ENCODE data around the gene DHH.

DNA sequence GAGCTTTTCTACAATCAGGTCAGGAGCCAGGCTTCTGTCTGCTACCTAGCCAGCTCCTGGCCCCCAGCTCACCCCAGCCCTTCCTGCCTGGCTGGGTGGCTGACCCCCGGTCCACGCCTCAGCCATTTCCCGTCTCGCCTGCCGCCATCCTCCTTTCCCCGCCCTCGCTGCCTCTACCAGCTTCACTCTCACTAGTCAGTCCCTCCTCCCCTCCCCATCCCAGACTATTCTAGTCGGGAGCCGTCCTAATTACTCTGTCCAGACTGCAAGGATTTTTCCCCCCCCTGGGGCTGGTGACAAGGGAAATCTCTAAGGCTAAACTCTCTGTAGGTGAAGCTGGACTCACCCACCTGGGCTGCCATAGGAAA, 825 bp downstream of the DHH start:
- TF ChIP-seq TEAD4 (CRISPR knock-in tag; IDR thresholded peaks at IDR 0.05) (no peak), JUN (CRISPR knock-in tag; IDR thresholded peaks at IDR 0.05) (no peak), CBFB (CRISPR knock-in tag; IDR thresholded peaks at IDR 0.05; ENCODE audit: low read depth) (no peak), MXD4 (CRISPR knock-in tag; IDR thresholded peaks at IDR 0.05; ENCODE audit: borderline replicate concordance) (no peak), ZNF121 (CRISPR knock-in tag; IDR thresholded peaks at IDR 0.05) (no peak), ETV6 (CRISPR knock-in tag; IDR thresholded peaks at IDR 0.05) (no peak), ZNF263 (CRISPR knock-in tag; IDR thresholded peaks at IDR 0.05; ENCODE audit: low read depth) (no peak)
- TF ChIP-seq, protein P1, sequence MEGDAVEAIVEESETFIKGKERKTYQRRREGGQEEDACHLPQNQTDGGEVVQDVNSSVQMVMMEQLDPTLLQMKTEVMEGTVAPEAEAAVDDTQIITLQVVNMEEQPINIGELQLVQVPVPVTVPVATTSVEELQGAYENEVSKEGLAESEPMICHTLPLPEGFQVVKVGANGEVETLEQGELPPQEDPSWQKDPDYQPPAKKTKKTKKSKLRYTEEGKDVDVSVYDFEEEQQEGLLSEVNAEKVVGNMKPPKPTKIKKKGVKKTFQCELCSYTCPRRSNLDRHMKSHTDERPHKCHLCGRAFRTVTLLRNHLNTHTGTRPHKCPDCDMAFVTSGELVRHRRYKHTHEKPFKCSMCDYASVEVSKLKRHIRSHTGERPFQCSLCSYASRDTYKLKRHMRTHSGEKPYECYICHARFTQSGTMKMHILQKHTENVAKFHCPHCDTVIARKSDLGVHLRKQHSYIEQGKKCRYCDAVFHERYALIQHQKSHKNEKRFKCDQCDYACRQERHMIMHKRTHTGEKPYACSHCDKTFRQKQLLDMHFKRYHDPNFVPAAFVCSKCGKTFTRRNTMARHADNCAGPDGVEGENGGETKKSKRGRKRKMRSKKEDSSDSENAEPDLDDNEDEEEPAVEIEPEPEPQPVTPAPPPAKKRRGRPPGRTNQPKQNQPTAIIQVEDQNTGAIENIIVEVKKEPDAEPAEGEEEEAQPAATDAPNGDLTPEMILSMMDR (IDR thresholded peaks at IDR 0.05), result no peak
- TF ChIP-seq, protein P2, sequence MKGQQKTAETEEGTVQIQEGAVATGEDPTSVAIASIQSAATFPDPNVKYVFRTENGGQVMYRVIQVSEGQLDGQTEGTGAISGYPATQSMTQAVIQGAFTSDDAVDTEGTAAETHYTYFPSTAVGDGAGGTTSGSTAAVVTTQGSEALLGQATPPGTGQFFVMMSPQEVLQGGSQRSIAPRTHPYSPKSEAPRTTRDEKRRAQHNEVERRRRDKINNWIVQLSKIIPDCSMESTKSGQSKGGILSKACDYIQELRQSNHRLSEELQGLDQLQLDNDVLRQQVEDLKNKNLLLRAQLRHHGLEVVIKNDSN (CRISPR knock-in tag; IDR thresholded peaks at IDR 0.05), result no peak
- TF ChIP-seq, protein P3, sequence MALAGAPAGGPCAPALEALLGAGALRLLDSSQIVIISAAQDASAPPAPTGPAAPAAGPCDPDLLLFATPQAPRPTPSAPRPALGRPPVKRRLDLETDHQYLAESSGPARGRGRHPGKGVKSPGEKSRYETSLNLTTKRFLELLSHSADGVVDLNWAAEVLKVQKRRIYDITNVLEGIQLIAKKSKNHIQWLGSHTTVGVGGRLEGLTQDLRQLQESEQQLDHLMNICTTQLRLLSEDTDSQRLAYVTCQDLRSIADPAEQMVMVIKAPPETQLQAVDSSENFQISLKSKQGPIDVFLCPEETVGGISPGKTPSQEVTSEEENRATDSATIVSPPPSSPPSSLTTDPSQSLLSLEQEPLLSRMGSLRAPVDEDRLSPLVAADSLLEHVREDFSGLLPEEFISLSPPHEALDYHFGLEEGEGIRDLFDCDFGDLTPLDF (CRISPR knock-in tag; IDR thresholded peaks at IDR 0.05), result no peak
- TF ChIP-seq, protein P4, sequence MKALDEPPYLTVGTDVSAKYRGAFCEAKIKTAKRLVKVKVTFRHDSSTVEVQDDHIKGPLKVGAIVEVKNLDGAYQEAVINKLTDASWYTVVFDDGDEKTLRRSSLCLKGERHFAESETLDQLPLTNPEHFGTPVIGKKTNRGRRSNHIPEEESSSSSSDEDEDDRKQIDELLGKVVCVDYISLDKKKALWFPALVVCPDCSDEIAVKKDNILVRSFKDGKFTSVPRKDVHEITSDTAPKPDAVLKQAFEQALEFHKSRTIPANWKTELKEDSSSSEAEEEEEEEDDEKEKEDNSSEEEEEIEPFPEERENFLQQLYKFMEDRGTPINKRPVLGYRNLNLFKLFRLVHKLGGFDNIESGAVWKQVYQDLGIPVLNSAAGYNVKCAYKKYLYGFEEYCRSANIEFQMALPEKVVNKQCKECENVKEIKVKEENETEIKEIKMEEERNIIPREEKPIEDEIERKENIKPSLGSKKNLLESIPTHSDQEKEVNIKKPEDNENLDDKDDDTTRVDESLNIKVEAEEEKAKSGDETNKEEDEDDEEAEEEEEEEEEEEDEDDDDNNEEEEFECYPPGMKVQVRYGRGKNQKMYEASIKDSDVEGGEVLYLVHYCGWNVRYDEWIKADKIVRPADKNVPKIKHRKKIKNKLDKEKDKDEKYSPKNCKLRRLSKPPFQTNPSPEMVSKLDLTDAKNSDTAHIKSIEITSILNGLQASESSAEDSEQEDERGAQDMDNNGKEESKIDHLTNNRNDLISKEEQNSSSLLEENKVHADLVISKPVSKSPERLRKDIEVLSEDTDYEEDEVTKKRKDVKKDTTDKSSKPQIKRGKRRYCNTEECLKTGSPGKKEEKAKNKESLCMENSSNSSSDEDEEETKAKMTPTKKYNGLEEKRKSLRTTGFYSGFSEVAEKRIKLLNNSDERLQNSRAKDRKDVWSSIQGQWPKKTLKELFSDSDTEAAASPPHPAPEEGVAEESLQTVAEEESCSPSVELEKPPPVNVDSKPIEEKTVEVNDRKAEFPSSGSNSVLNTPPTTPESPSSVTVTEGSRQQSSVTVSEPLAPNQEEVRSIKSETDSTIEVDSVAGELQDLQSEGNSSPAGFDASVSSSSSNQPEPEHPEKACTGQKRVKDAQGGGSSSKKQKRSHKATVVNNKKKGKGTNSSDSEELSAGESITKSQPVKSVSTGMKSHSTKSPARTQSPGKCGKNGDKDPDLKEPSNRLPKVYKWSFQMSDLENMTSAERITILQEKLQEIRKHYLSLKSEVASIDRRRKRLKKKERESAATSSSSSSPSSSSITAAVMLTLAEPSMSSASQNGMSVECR (CRISPR knock-in tag; IDR thresholded peaks at IDR 0.05; ENCODE audit: borderline replicate concordance), result no peak
- TF ChIP-seq, protein P5, sequence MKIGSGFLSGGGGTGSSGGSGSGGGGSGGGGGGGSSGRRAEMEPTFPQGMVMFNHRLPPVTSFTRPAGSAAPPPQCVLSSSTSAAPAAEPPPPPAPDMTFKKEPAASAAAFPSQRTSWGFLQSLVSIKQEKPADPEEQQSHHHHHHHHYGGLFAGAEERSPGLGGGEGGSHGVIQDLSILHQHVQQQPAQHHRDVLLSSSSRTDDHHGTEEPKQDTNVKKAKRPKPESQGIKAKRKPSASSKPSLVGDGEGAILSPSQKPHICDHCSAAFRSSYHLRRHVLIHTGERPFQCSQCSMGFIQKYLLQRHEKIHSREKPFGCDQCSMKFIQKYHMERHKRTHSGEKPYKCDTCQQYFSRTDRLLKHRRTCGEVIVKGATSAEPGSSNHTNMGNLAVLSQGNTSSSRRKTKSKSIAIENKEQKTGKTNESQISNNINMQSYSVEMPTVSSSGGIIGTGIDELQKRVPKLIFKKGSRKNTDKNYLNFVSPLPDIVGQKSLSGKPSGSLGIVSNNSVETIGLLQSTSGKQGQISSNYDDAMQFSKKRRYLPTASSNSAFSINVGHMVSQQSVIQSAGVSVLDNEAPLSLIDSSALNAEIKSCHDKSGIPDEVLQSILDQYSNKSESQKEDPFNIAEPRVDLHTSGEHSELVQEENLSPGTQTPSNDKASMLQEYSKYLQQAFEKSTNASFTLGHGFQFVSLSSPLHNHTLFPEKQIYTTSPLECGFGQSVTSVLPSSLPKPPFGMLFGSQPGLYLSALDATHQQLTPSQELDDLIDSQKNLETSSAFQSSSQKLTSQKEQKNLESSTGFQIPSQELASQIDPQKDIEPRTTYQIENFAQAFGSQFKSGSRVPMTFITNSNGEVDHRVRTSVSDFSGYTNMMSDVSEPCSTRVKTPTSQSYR (CRISPR knock-in tag; IDR thresholded peaks at IDR 0.05), result no peak
- TF ChIP-seq, protein P6, sequence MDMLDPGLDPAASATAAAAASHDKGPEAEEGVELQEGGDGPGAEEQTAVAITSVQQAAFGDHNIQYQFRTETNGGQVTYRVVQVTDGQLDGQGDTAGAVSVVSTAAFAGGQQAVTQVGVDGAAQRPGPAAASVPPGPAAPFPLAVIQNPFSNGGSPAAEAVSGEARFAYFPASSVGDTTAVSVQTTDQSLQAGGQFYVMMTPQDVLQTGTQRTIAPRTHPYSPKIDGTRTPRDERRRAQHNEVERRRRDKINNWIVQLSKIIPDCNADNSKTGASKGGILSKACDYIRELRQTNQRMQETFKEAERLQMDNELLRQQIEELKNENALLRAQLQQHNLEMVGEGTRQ (CRISPR knock-in tag; IDR thresholded peaks at IDR 0.05), result no peak
- TF ChIP-seq, protein P7, sequence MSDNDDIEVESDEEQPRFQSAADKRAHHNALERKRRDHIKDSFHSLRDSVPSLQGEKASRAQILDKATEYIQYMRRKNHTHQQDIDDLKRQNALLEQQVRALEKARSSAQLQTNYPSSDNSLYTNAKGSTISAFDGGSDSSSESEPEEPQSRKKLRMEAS (CRISPR knock-in tag; IDR thresholded peaks at IDR 0.05), result no peak
